ENCODE measurements around the gene TMF1. TPM values are rescaled to one million over a fixed set of nuclear protein-coding genes. Genes with fewer than 3 reads are reported as not detected.

Gene TMF1
- total and polyA plus RNA-seq, 10 of the 15 experiments (the other 5 are each of a cell fraction or from before 2014, with no cell fraction given) = 7.1 to 24.5 (median 18.6) TPM

DNA sequence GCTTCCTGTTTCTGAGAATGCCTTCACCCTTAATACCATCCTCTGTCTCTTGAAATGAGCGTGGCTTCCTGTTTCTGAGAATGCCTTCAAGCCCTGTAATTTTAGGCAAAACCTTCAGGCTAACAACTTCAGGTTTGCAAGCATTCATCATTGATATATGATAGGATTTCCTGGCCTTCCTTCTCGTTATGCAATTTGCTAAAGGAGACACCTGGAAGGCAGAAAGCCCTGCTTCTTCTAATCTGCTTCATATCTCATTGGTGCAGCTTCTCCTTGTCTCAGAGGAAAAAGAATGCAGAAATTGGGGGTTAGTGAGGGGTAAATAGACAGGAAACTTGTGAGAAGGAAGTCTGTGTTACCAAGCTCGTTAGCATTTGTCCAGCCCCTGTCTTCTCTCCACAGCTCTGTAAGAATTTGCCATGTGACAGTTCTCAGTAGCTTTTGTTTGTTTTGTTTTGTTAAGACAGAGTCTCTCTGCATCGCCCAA is 39.9 kb upstream of the TMF1 start (continued):
- TF ChIP-seq, protein P1, sequence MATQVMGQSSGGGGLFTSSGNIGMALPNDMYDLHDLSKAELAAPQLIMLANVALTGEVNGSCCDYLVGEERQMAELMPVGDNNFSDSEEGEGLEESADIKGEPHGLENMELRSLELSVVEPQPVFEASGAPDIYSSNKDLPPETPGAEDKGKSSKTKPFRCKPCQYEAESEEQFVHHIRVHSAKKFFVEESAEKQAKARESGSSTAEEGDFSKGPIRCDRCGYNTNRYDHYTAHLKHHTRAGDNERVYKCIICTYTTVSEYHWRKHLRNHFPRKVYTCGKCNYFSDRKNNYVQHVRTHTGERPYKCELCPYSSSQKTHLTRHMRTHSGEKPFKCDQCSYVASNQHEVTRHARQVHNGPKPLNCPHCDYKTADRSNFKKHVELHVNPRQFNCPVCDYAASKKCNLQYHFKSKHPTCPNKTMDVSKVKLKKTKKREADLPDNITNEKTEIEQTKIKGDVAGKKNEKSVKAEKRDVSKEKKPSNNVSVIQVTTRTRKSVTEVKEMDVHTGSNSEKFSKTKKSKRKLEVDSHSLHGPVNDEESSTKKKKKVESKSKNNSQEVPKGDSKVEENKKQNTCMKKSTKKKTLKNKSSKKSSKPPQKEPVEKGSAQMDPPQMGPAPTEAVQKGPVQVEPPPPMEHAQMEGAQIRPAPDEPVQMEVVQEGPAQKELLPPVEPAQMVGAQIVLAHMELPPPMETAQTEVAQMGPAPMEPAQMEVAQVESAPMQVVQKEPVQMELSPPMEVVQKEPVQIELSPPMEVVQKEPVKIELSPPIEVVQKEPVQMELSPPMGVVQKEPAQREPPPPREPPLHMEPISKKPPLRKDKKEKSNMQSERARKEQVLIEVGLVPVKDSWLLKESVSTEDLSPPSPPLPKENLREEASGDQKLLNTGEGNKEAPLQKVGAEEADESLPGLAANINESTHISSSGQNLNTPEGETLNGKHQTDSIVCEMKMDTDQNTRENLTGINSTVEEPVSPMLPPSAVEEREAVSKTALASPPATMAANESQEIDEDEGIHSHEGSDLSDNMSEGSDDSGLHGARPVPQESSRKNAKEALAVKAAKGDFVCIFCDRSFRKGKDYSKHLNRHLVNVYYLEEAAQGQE (IDR thresholded peaks at IDR 0.05; ENCODE audit: low read depth, low read length) = no peak
- TF ChIP-seq RAD51 (IDR thresholded peaks at IDR 0.05) (0 out of 2 replicates have a peak, but pooled peaks have one; percentile 12), SREBF1 (IDR thresholded peaks at IDR 0.05; ENCODE audit: low read length) (no peak), SMAD1 (IDR thresholded peaks at IDR 0.05; ENCODE audit: low read depth, partially characterized antibody) (no peak), NFIC (IDR thresholded peaks at IDR 0.05; ENCODE audit: low read depth, low read length) (no peak), IRF4 (IDR thresholded peaks at IDR 0.05; ENCODE audit: low read depth, low read length) (peak; percentile 82; the same call in 1 of the 2 replicates), LARP7 (IDR thresholded peaks at IDR 0.05) (no peak), ZNF207 (IDR thresholded peaks at IDR 0.05; ENCODE audit: borderline replicate concordance) (no peak)
- TF ChIP-seq, protein P2, sequence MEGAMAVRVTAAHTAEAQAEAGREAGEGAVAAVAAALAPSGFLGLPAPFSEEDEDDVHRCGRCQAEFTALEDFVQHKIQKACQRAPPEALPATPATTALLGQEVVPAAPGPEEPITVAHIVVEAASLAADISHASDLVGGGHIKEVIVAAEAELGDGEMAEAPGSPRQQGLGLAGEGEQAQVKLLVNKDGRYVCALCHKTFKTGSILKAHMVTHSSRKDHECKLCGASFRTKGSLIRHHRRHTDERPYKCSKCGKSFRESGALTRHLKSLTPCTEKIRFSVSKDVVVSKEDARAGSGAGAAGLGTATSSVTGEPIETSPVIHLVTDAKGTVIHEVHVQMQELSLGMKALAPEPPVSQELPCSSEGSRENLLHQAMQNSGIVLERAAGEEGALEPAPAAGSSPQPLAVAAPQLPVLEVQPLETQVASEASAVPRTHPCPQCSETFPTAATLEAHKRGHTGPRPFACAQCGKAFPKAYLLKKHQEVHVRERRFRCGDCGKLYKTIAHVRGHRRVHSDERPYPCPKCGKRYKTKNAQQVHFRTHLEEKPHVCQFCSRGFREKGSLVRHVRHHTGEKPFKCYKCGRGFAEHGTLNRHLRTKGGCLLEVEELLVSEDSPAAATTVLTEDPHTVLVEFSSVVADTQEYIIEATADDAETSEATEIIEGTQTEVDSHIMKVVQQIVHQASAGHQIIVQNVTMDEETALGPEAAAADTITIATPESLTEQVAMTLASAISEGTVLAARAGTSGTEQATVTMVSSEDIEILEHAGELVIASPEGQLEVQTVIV (IDR thresholded peaks at IDR 0.05; ENCODE audit: borderline replicate concordance, partially characterized antibody) = no peak
- TF ChIP-seq, protein P3, sequence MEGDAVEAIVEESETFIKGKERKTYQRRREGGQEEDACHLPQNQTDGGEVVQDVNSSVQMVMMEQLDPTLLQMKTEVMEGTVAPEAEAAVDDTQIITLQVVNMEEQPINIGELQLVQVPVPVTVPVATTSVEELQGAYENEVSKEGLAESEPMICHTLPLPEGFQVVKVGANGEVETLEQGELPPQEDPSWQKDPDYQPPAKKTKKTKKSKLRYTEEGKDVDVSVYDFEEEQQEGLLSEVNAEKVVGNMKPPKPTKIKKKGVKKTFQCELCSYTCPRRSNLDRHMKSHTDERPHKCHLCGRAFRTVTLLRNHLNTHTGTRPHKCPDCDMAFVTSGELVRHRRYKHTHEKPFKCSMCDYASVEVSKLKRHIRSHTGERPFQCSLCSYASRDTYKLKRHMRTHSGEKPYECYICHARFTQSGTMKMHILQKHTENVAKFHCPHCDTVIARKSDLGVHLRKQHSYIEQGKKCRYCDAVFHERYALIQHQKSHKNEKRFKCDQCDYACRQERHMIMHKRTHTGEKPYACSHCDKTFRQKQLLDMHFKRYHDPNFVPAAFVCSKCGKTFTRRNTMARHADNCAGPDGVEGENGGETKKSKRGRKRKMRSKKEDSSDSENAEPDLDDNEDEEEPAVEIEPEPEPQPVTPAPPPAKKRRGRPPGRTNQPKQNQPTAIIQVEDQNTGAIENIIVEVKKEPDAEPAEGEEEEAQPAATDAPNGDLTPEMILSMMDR (IDR thresholded peaks at IDR 0.05 in 2 of 3, conservative IDR thresholded peaks at IDR 0.05 in 1 of 3; ENCODE audit: control insufficient read depth in 2 of 3, extremely low read depth in 1 of 3, insufficient read depth in 1 of 3, low read depth in 3 of 3, low read length in 3 of 3) = no peak
- TF ChIP-seq, protein P4, sequence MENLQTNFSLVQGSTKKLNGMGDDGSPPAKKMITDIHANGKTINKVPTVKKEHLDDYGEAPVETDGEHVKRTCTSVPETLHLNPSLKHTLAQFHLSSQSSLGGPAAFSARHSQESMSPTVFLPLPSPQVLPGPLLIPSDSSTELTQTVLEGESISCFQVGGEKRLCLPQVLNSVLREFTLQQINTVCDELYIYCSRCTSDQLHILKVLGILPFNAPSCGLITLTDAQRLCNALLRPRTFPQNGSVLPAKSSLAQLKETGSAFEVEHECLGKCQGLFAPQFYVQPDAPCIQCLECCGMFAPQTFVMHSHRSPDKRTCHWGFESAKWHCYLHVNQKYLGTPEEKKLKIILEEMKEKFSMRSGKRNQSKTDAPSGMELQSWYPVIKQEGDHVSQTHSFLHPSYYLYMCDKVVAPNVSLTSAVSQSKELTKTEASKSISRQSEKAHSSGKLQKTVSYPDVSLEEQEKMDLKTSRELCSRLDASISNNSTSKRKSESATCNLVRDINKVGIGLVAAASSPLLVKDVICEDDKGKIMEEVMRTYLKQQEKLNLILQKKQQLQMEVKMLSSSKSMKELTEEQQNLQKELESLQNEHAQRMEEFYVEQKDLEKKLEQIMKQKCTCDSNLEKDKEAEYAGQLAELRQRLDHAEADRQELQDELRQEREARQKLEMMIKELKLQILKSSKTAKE (IDR thresholded peaks at IDR 0.05; ENCODE audit: low read depth, poor library complexity, severe bottlenecking) = peak; percentile 35
- TF ChIP-seq, protein P5, sequence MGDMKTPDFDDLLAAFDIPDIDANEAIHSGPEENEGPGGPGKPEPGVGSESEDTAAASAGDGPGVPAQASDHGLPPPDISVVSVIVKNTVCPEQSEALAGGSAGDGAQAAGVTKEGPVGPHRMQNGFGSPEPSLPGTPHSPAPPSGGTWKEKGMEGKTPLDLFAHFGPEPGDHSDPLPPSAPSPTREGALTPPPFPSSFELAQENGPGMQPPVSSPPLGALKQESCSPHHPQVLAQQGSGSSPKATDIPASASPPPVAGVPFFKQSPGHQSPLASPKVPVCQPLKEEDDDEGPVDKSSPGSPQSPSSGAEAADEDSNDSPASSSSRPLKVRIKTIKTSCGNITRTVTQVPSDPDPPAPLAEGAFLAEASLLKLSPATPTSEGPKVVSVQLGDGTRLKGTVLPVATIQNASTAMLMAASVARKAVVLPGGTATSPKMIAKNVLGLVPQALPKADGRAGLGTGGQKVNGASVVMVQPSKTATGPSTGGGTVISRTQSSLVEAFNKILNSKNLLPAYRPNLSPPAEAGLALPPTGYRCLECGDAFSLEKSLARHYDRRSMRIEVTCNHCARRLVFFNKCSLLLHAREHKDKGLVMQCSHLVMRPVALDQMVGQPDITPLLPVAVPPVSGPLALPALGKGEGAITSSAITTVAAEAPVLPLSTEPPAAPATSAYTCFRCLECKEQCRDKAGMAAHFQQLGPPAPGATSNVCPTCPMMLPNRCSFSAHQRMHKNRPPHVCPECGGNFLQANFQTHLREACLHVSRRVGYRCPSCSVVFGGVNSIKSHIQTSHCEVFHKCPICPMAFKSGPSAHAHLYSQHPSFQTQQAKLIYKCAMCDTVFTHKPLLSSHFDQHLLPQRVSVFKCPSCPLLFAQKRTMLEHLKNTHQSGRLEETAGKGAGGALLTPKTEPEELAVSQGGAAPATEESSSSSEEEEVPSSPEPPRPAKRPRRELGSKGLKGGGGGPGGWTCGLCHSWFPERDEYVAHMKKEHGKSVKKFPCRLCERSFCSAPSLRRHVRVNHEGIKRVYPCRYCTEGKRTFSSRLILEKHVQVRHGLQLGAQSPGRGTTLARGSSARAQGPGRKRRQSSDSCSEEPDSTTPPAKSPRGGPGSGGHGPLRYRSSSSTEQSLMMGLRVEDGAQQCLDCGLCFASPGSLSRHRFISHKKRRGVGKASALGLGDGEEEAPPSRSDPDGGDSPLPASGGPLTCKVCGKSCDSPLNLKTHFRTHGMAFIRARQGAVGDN (IDR thresholded peaks at IDR 0.05) = no peak
- TF ChIP-seq, protein P6, sequence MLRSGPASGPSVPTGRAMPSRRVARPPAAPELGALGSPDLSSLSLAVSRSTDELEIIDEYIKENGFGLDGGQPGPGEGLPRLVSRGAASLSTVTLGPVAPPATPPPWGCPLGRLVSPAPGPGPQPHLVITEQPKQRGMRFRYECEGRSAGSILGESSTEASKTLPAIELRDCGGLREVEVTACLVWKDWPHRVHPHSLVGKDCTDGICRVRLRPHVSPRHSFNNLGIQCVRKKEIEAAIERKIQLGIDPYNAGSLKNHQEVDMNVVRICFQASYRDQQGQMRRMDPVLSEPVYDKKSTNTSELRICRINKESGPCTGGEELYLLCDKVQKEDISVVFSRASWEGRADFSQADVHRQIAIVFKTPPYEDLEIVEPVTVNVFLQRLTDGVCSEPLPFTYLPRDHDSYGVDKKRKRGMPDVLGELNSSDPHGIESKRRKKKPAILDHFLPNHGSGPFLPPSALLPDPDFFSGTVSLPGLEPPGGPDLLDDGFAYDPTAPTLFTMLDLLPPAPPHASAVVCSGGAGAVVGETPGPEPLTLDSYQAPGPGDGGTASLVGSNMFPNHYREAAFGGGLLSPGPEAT (IDR thresholded peaks at IDR 0.05; ENCODE audit: low read depth) = no peak; the same call in none of the 2 replicates

Measured in GM12878 (cell line).